H1 (cell line): Measurements from ENCODE around the gene ASTN2.

Source experiments
- ATF2 ChIP-seq: IDR thresholded peaks from 2 replicates; pipeline ENCODE4 v1.6.1; 2012; ENCODE audit warnings: low read length, inconsistent platforms
- CTCF ChIP-seq, 3 experiments: IDR thresholded peaks; 1 replicate in 2 of 3; 2 replicates in 1 of 3; pipeline versions ENCODE4 v1.5.1 to v1.6.1; 2011; ENCODE audit warnings: low read length in 3 of 3, mild to moderate bottlenecking in 3 of 3, inconsistent platforms in 2 of 3, low read depth in 1 of 3, moderate library complexity in 1 of 3; ENCODE audit not compliant: insufficient read depth in 1 of 3; ENCODE audit errors: control extremely low read depth in 1 of 3
- EP300 ChIP-seq, 2 experiments: IDR thresholded peaks; 1 replicate in 1 of 2; 2 replicates in 1 of 2; pipeline ENCODE4 v1.6.1; 2011 to 2012; ENCODE audit warnings: low read depth in 2 of 2, low read length in 2 of 2, mild to moderate bottlenecking in 2 of 2, borderline replicate concordance in 1 of 2, inconsistent platforms in 1 of 2, moderate library complexity in 1 of 2
- EZH2 ChIP-seq: fragments of 200-600 bp; sonication (generic); IDR thresholded peaks from 2 replicates; pipeline ENCODE4 v1.7.1; 2012; ENCODE audit warnings: low read depth, mild to moderate bottlenecking, moderate library complexity, low read length, inconsistent platforms; ENCODE audit not compliant: severe bottlenecking
- GABPA ChIP-seq: IDR thresholded peaks from 2 replicates; pipeline ENCODE4 v1.6.1; 2011; ENCODE audit warnings: mild to moderate bottlenecking, low read length, moderate library complexity, borderline replicate concordance; ENCODE audit not compliant: insufficient read depth
- JUN ChIP-seq: IDR thresholded peaks from 2 replicates; pipeline ENCODE4 v1.6.1; 2011; ENCODE audit warnings: low read depth, mild to moderate bottlenecking, improper control_type of control experiment, low read length
- NRF1 ChIP-seq: IDR thresholded peaks from 2 replicates; pipeline ENCODE4 v1.6.1; 2011; ENCODE audit warnings: mild to moderate bottlenecking, low read depth, low read length, improper control_type of control experiment
- POLR2A ChIP-seq, 2 experiments: IDR thresholded peaks; 1 replicate in 1 of 2; 2 replicates in 1 of 2; pipeline ENCODE4 v1.6.1; 2011; ENCODE audit warnings: low read depth in 2 of 2, low read length in 2 of 2, mild to moderate bottlenecking in 2 of 2; ENCODE audit errors: control extremely low read depth in 1 of 2
- POLR2AphosphoS5 ChIP-seq: IDR thresholded peaks from 2 replicates; pipeline ENCODE4 v1.6.1; 2011; ENCODE audit warnings: low read depth, low read length
- RAD21 ChIP-seq, 2 experiments: IDR thresholded peaks in 1 of 2; conservative IDR thresholded peaks in 1 of 2; 2 replicates each; pipeline ENCODE4 v1.6.1; 2011; ENCODE audit warnings: low read depth in 2 of 2, low read length in 2 of 2, improper control_type of control experiment in 1 of 2, inconsistent platforms in 1 of 2, mild to moderate bottlenecking in 1 of 2, moderate library complexity in 1 of 2
- RBBP5 ChIP-seq: IDR thresholded peaks from 2 replicates; pipeline ENCODE4 v1.7.1; 2012; ENCODE audit warnings: low read depth, mild to moderate bottlenecking, inconsistent platforms, low read length, moderate library complexity, borderline replicate concordance
- SP4 ChIP-seq: IDR thresholded peaks from 2 replicates; pipeline ENCODE4 v1.6.1; 2012; ENCODE audit warnings: low read length, inconsistent platforms
- SRF ChIP-seq: IDR thresholded peaks from 2 replicates; pipeline ENCODE4 v1.6.1; 2011; ENCODE audit warnings: mild to moderate bottlenecking, low read depth, low read length, moderate library complexity
- TCF12 ChIP-seq: IDR thresholded peaks from 2 replicates; pipeline ENCODE4 v1.6.1; 2011; ENCODE audit warnings: low read depth, mild to moderate bottlenecking, low read length

- TF ChIP-seq SRF (no peak), TCF12 (no peak), POLR2A (IDR thresholded peaks at IDR 0.05; ENCODE audit: control extremely low read depth in 1 of 2, low read depth in 2 of 2, low read length in 2 of 2) (no peak), EP300 (IDR thresholded peaks at IDR 0.05; ENCODE audit: borderline replicate concordance in 1 of 2, low read depth in 2 of 2, low read length in 2 of 2) (no peak), CTCF (IDR thresholded peaks at IDR 0.05; ENCODE audit: control extremely low read depth in 1 of 3, insufficient read depth in 1 of 3, low read depth in 1 of 3, low read length in 3 of 3) (no peak), SP4 (no peak), RAD21 (IDR thresholded peaks at IDR 0.05 in 1 of 2, conservative IDR thresholded peaks at IDR 0.05 in 1 of 2; ENCODE audit: low read depth in 2 of 2, low read length in 2 of 2) (no peak), POLR2AphosphoS5 (no peak), RBBP5 (no peak), GABPA (no peak), EZH2 (no peak), ATF2 (no peak), JUN (no peak), NRF1 (no peak)
Observed at GRCh38 chr9:116520218-116520617, 894.6 kb downstream of the ASTN2 start.
